ENCODE data around the gene CCDC192.

CCDC192 gene

DNA sequence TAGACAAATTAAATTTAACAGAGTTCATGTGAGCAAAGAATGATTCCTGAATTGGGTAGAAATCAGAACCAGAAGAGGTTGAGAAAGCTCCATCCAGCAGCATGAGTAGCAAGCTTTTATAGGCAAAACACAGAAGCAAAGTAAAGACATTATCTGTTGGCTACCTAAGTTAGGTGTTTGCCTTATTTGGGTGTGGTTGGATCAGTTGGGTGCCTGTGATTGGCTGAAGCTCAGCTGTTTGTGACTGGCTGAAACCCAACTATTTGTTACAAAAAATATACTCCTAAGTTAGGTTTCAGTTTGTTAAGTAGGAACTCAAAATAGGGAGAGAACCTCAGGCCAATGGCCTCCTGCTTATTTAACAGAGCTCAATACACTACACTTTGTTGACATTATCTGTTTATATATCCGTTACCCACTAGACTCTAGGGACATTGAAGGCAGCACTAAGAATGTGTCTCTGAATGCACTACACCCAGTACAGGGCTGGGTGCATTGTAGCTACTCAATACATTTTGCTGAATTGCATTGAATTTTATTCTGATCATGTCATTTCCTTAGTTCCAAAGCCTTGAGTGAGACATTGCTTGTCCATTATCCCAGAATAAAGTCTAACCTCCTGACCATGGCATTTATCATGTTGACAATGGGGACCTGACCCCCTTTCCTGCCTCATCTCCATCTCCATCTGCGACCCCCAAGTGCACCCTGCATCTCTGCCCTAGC is 98.7 kb downstream of the CCDC192 start (continued):
- TF ChIP-seq, protein P1, sequence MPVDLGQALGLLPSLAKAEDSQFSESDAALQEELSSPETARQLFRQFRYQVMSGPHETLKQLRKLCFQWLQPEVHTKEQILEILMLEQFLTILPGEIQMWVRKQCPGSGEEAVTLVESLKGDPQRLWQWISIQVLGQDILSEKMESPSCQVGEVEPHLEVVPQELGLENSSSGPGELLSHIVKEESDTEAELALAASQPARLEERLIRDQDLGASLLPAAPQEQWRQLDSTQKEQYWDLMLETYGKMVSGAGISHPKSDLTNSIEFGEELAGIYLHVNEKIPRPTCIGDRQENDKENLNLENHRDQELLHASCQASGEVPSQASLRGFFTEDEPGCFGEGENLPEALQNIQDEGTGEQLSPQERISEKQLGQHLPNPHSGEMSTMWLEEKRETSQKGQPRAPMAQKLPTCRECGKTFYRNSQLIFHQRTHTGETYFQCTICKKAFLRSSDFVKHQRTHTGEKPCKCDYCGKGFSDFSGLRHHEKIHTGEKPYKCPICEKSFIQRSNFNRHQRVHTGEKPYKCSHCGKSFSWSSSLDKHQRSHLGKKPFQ (tag by site-specific recombination; IDR thresholded peaks at IDR 0.05): no peak
- TF ChIP-seq ZNF404 (tag by site-specific recombination; IDR thresholded peaks at IDR 0.05) (no peak), ZNF214 (tag by site-specific recombination; IDR thresholded peaks at IDR 0.05; ENCODE audit: borderline replicate concordance) (no peak), ZNF530 (tag by site-specific recombination; IDR thresholded peaks at IDR 0.05; ENCODE audit: low read depth) (no peak), ZNF335 (tag by site-specific recombination; conservative IDR thresholded peaks at IDR 0.05) (no peak), ZNF473 (tag by site-specific recombination; IDR thresholded peaks at IDR 0.05) (no peak)
- TF ChIP-seq, protein P2, sequence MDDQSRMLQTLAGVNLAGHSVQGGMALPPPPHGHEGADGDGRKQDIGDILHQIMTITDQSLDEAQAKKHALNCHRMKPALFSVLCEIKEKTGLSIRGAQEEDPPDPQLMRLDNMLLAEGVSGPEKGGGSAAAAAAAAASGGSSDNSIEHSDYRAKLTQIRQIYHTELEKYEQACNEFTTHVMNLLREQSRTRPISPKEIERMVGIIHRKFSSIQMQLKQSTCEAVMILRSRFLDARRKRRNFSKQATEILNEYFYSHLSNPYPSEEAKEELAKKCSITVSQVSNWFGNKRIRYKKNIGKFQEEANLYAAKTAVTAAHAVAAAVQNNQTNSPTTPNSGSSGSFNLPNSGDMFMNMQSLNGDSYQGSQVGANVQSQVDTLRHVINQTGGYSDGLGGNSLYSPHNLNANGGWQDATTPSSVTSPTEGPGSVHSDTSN (CRISPR knock-in tag; IDR thresholded peaks at IDR 0.05): no peak

DNA sequence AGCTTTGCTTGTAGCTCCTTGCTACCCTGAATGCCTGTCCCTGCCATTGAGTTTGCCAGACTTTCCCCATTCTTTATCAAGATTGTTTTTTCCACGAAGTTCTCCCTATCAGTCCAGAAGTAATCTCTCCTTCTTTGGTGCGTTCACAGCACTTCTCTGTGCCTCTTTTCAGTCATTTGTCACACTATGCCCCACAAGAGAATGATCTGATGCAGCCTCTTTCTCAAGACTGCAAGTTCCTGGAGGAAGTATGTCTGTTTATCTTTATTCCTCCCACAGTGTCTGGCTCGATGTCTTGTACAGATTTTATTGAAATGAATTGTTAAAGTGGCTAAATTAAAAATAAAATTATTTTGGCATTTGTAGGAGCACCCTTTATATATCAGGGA is 99.3 kb downstream of the CCDC192 start:
- Histone ChIP-seq H3K36me3 (ENCODE audit: control insufficient read depth in 2 of 2, insufficient read depth in 1 of 2, low read length in 2 of 2) (no peaks in the 10 kb centered on the region), H3K4me1 (ENCODE audit: control insufficient read depth, insufficient read depth, low read length) (no peaks in the 10 kb centered on the region), H3K9me3 (ENCODE audit: control insufficient read depth, insufficient read depth, low read depth, low read length) (no peaks in the 10 kb centered on the region), H3K27ac (ENCODE audit: extremely low read depth, low read depth, low read length) (no peak overlapping the region), H3K4me3 (ENCODE audit: low read depth, low read length) (no peak overlapping the region)
- POLR2A ChIA-PET: no interaction called here
- TF ChIP-seq, protein P3, sequence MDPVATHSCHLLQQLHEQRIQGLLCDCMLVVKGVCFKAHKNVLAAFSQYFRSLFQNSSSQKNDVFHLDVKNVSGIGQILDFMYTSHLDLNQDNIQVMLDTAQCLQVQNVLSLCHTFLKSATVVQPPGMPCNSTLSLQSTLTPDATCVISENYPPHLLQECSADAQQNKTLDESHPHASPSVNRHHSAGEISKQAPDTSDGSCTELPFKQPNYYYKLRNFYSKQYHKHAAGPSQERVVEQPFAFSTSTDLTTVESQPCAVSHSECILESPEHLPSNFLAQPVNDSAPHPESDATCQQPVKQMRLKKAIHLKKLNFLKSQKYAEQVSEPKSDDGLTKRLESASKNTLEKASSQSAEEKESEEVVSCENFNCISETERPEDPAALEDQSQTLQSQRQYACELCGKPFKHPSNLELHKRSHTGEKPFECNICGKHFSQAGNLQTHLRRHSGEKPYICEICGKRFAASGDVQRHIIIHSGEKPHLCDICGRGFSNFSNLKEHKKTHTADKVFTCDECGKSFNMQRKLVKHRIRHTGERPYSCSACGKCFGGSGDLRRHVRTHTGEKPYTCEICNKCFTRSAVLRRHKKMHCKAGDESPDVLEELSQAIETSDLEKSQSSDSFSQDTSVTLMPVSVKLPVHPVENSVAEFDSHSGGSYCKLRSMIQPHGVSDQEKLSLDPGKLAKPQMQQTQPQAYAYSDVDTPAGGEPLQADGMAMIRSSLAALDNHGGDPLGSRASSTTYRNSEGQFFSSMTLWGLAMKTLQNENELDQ (tag by site-specific recombination; IDR thresholded peaks at IDR 0.05; ENCODE audit: low read depth): no peak
- no peak for TF ChIP-seq ZNF624 (tag by site-specific recombination; IDR thresholded peaks at IDR 0.05)
- TF ChIP-seq ZBTB48 (tag by site-specific recombination; IDR thresholded peaks at IDR 0.05): no peak
- no peak for TF ChIP-seq ZNF2 (tag by site-specific recombination; IDR thresholded peaks at IDR 0.05)
- no peak for TF ChIP-seq OSR2 (tag by site-specific recombination; IDR thresholded peaks at IDR 0.05)
- TF ChIP-seq, protein P4, sequence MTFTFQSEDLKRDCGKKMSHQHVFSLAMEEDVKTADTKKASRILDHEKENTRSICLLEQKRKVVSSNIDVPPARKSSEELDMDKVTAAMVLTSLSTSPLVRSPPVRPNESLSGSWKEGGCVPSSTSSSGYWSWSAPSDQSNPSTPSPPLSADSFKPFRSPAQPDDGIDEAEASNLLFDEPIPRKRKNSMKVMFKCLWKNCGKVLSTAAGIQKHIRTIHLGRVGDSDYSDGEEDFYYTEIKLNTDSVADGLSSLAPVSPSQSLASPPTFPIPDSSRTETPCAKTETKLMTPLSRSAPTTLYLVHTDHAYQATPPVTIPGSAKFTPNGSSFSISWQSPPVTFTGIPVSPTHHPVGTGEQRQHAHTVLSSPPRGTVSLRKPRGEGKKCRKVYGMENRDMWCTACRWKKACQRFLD (tag by site-specific recombination; IDR thresholded peaks at IDR 0.05): no peak
- CTCF ChIA-PET: no interaction called here

DNA sequence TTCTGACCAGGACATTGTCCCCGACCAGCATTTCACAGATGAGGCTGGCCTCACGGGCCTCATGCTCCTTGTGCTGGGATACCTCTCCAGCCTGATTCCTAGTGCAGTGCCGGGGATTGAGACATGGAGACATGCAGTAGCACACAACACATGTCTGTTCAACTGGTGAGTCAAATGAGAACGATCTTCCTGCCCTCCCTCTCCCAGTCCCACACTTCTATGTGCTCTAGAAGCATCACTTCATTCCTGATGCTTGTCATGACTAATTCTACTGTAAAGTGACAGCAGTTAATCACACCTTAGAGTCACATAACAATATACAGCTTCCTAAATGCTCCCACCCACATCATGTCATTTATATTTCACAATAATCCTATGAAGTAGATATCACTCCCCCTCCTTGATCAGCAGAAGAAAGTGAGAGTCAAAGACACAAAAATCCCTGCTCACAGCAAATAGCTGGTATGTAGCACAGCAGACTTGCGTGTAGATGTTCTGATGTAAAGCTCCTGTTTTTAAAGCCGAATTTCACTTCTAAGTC is 101.8 kb downstream of the CCDC192 start:
- POLR2A ChIA-PET: no interaction called here
- Histone ChIP-seq H3K4me3 (ENCODE audit: low read depth, low read length) (no peak overlapping the region), H3K4me1 (ENCODE audit: control insufficient read depth, insufficient read depth, low read length) (no peaks in the 10 kb centered on the region), H3K27ac (ENCODE audit: extremely low read depth, low read depth, low read length) (no peak overlapping the region), H3K36me3 (ENCODE audit: control insufficient read depth in 2 of 2, insufficient read depth in 1 of 2, low read length in 2 of 2) (no peaks in the 10 kb centered on the region), H3K9me3 (ENCODE audit: control insufficient read depth, insufficient read depth, low read depth, low read length) (no peaks in the 10 kb centered on the region)
- CTCF ChIA-PET: no interaction called here
- TF ChIP-seq ZNF37A (tag by site-specific recombination; IDR thresholded peaks at IDR 0.05) (no peak), ZNF843 (tag by site-specific recombination; IDR thresholded peaks at IDR 0.05) (no peak), ZNF214 (tag by site-specific recombination; IDR thresholded peaks at IDR 0.05; ENCODE audit: borderline replicate concordance) (no peak), ZNF791 (tag by site-specific recombination; IDR thresholded peaks at IDR 0.05) (no peak), ZNF10 (tag by site-specific recombination; IDR thresholded peaks at IDR 0.05) (no peak), ZNF292 (tag by site-specific recombination; IDR thresholded peaks at IDR 0.05; ENCODE audit: borderline replicate concordance, low read depth) (no peak), ZNF175 (tag by site-specific recombination; IDR thresholded peaks at IDR 0.05) (no peak), ZNF555 (tag by site-specific recombination; conservative IDR thresholded peaks at IDR 0.05) (no peak), ZNF324 (tag by site-specific recombination; IDR thresholded peaks at IDR 0.05) (no peak)
- TF ChIP-seq, protein P5, sequence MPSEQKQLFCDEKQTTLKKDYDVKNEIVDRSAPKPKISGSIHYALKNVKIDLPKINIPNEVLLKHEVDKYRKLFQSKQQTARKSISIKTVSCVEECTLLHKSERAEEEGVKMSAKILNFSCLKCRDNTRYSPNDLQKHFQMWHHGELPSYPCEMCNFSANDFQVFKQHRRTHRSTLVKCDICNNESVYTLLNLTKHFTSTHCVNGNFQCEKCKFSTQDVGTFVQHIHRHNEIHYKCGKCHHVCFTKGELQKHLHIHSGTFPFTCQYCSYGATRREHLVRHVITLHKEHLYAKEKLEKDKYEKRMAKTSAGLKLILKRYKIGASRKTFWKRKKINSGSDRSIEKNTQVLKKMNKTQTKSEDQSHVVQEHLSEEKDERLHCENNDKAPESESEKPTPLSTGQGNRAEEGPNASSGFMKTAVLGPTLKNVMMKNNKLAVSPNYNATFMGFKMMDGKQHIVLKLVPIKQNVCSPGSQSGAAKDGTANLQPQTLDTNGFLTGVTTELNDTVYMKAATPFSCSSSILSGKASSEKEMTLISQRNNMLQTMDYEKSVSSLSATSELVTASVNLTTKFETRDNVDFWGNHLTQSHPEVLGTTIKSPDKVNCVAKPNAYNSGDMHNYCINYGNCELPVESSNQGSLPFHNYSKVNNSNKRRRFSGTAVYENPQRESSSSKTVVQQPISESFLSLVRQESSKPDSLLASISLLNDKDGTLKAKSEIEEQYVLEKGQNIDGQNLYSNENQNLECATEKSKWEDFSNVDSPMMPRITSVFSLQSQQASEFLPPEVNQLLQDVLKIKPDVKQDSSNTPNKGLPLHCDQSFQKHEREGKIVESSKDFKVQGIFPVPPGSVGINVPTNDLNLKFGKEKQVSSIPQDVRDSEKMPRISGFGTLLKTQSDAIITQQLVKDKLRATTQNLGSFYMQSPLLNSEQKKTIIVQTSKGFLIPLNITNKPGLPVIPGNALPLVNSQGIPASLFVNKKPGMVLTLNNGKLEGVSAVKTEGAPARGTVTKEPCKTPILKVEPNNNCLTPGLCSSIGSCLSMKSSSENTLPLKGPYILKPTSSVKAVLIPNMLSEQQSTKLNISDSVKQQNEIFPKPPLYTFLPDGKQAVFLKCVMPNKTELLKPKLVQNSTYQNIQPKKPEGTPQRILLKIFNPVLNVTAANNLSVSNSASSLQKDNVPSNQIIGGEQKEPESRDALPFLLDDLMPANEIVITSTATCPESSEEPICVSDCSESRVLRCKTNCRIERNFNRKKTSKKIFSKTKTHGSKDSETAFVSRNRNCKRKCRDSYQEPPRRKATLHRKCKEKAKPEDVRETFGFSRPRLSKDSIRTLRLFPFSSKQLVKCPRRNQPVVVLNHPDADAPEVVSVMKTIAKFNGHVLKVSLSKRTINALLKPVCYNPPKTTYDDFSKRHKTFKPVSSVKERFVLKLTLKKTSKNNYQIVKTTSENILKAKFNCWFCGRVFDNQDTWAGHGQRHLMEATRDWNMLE (tag by site-specific recombination; conservative IDR thresholded peaks at IDR 0.05; ENCODE audit: low read depth): no peak
